ENCODE data around the gene MEF2D. TPM values are rescaled to one million over a fixed set of nuclear protein-coding genes. Genes with fewer than 3 reads are reported as not detected.

MEF2D gene
- total and polyA plus RNA-seq, 7 experiments from 2014 or later = 4.5 to 190 (median 61.6) TPM

- H3K27me3 Mint-ChIP-seq = no peaks in the 10 kb centered on the region
- H3K9me3 ChIP-seq (ENCODE audit: control insufficient read depth in 2 of 3, low read length in 3 of 3) = no peaks in the 10 kb centered on the region
- H3K27ac Mint-ChIP-seq = peak overlapping the region; percentile 60 to 100 (median 99)
- H3K4me1 Mint-ChIP-seq = peaks cover 47 to 76% (median 70%) of the 10 kb centered on the region in 7 donors
- H3K27ac ChIP-seq (ENCODE audit: low read depth, low read length) = peak overlapping the region; percentile 99
- intact Hi-C loops (cut with micrococcal nuclease) = loop anchor here (10.0 kb wide), 3 partner anchors 218 to 1502 kb away; partner anchors contain the start of genes ISG20L2 (in 1 of the 2), METTL25B (in 1 of the 2), PMF1 (in 1 of the 2) and ZBTB7B (in 1 of the 2)
- DNase-seq (no peak), ATAC-seq (no peak)
- H3K36me3 Mint-ChIP-seq = peaks cover 0 to 10% (median 0%) of the 10 kb centered on the region in 5 donors
- ChIA-PET POLR2A (interaction anchor here (0.9 to 14.4 kb wide), 4 partner anchors 9 to 75 kb away, joined by 4 to 256 read pairs (median 18); no protein-coding TSS in a partner anchor), CTCF (interaction anchor here (0.7 kb wide), 1 partner anchor 19 kb away, joined by 3 read pairs; no protein-coding TSS in a partner anchor)
- H3K27me3 ChIP-seq (ENCODE audit: control insufficient read depth in 2 of 2, insufficient read depth in 2 of 2, low read length in 2 of 2) = no peaks in the 10 kb centered on the region
- no peak overlapping the region for H3K4me3 ChIP-seq (ENCODE audit: low read length)
- peaks cover 0 to 6% (median 0%) of the 10 kb centered on the region in 11 donors for H3K9me3 Mint-ChIP-seq
- peaks cover 60% of the 10 kb centered on the region in 2 donors for H3K4me1 ChIP-seq (ENCODE audit: control insufficient read depth in 2 of 2, insufficient read depth in 2 of 2, low read length in 2 of 2)
- H3K36me3 ChIP-seq (ENCODE audit: control insufficient read depth in 2 of 3, insufficient read depth in 3 of 3, low read length in 3 of 3) = no peaks in the 10 kb centered on the region
- H3K4me3 Mint-ChIP-seq = peak overlapping the region in 3 of 10 donors; percentile 10 to 90 (median 88)
Observed at GRCh38 chr1:156506450-156506849, 5.9 kb upstream of the MEF2D start.

- H3K36me3 Mint-ChIP-seq = peaks cover 0 to 10% (median 0%) of the 10 kb centered on the region in 5 donors
- no peak for ATAC-seq
Observed at GRCh38 chr1:156505679-156506298, 5.2 kb upstream of the MEF2D start.

GRCh38 chr1:156504821-156505678 is 4.5 kb upstream of the MEF2D start:
- no peaks in the 10 kb centered on the region for H3K9me3 ChIP-seq (ENCODE audit: control insufficient read depth in 2 of 3, low read length in 3 of 3)
- H3K9me3 Mint-ChIP-seq = peaks cover 0 to 6% (median 0%) of the 10 kb centered on the region in 11 donors
- CTCF ChIA-PET = interaction anchor here (0.9 to 1.7 kb wide), 5 partner anchors 23 to 221 kb away, joined by 3 to 7 read pairs (median 4); no protein-coding TSS in a partner anchor
- H3K4me3 ChIP-seq (ENCODE audit: low read length) = peak overlapping the region; percentile 55
- H3K4me3 Mint-ChIP-seq = peak overlapping the region; percentile 71 to 92 (median 88)
- ATAC-seq (peak; percentile 60), DNase-seq (peak; percentile 88 to 100 (median 97))
- peaks cover 47 to 74% (median 70%) of the 10 kb centered on the region in 7 donors for H3K4me1 Mint-ChIP-seq
- intact Hi-C loops (cut with micrococcal nuclease) = loop anchor here (1.0 to 10.0 kb wide), 17 partner anchors 25 to 1500 kb away; partner anchors contain the start of genes GPATCH4 (in 2 of the 2), IQGAP3 (in 2 of the 2), PRCC (in 2 of the 2) and SH2D2A (in 2 of the 2)
- peaks cover 60 to 62% of the 10 kb centered on the region in 2 donors for H3K4me1 ChIP-seq (ENCODE audit: control insufficient read depth in 2 of 2, insufficient read depth in 2 of 2, low read length in 2 of 2)
- H3K27me3 Mint-ChIP-seq = no peaks in the 10 kb centered on the region
- POLR2A ChIA-PET = interaction anchor here (0.8 to 14.4 kb wide), 12 partner anchors 9 to 262 kb away, joined by 3 to 256 read pairs (median 4); partner anchors contain the start of genes GPATCH4, NAXE and PRCC
- H3K27me3 ChIP-seq (ENCODE audit: control insufficient read depth in 2 of 2, insufficient read depth in 2 of 2, low read length in 2 of 2) = no peaks in the 10 kb centered on the region
- peak overlapping the region; percentile 93 to 100 (median 99) for H3K27ac Mint-ChIP-seq
- peaks cover 0 to 4% (median 0%) of the 10 kb centered on the region in 3 experiments for H3K36me3 ChIP-seq (ENCODE audit: control insufficient read depth in 2 of 3, insufficient read depth in 3 of 3, low read length in 3 of 3)
- H3K36me3 Mint-ChIP-seq = peaks cover 0 to 10% (median 0%) of the 10 kb centered on the region in 5 donors
- H3K27ac ChIP-seq (ENCODE audit: low read depth, low read length) = peak overlapping the region; percentile 99

More at GRCh38 chr1:156505679-156506298, 5.2 kb upstream of the MEF2D start:
- Histone ChIP-seq H3K4me3 (ENCODE audit: low read length) (peak overlapping the region; percentile 24), H3K9me3 (ENCODE audit: control insufficient read depth in 2 of 3, low read length in 3 of 3) (no peaks in the 10 kb centered on the region), H3K27me3 (ENCODE audit: control insufficient read depth in 2 of 2, insufficient read depth in 2 of 2, low read length in 2 of 2) (no peaks in the 10 kb centered on the region), H3K27ac (ENCODE audit: low read depth, low read length) (peak overlapping the region; percentile 99), H3K36me3 (ENCODE audit: control insufficient read depth in 2 of 3, insufficient read depth in 3 of 3, low read length in 3 of 3) (no peaks in the 10 kb centered on the region), H3K4me1 (ENCODE audit: control insufficient read depth in 2 of 2, insufficient read depth in 2 of 2, low read length in 2 of 2) (peaks cover 60 to 62% of the 10 kb centered on the region in 2 donors)
- Mint-ChIP-seq H3K9me3 (peaks cover 0 to 6% (median 0%) of the 10 kb centered on the region in 11 donors), H3K27me3 (no peaks in the 10 kb centered on the region), H3K4me3 (peak overlapping the region; percentile 71 to 92 (median 88)), H3K4me1 (peaks cover 47 to 77% (median 73%) of the 10 kb centered on the region in 7 donors), H3K27ac (peak overlapping the region; percentile 93 to 100 (median 99))
- intact Hi-C loops (cut with micrococcal nuclease) = loop anchor here (1.0 to 10.0 kb wide), 16 partner anchors 25 to 1501 kb away; partner anchors contain the start of genes GPATCH4 (in 2 of the 2), IQGAP3 (in 2 of the 2), PRCC (in 2 of the 2) and SH2D2A (in 2 of the 2)
- ChIA-PET CTCF (no interaction called here), POLR2A (interaction anchor here (1.1 to 14.4 kb wide), 8 partner anchors 10 to 173 kb away, joined by 3 to 256 read pairs (median 9); partner anchors contain the start of gene NAXE)
- peak in 1 of 9 donors; percentile 6 for DNase-seq

GRCh38 chr1:156504438-156504813 is 3.9 kb upstream of the MEF2D start:
- ChIA-PET CTCF (interaction anchor here (0.6 to 1.7 kb wide), 6 partner anchors 23 to 313 kb away, joined by 3 to 7 read pairs (median 4); no protein-coding TSS in a partner anchor), POLR2A (interaction anchor here (0.9 to 14.4 kb wide), 12 partner anchors 8 to 263 kb away, joined by 3 to 256 read pairs (median 4); partner anchors contain the start of genes GPATCH4, NAXE and PRCC)
- intact Hi-C loops (cut with micrococcal nuclease) = loop anchor here (2.0 to 10.0 kb wide), 8 partner anchors 68 to 1500 kb away; partner anchors contain the start of genes GPATCH4 (in 1 of the 2), IQGAP3 (in 1 of the 2), ISG20L2 (in 1 of the 2) and METTL25B (in 1 of the 2)
- no peaks in the 10 kb centered on the region for H3K27me3 Mint-ChIP-seq
- H3K9me3 Mint-ChIP-seq = peaks cover 0 to 6% (median 0%) of the 10 kb centered on the region in 11 donors
- H3K4me1 ChIP-seq (ENCODE audit: control insufficient read depth in 2 of 2, insufficient read depth in 2 of 2, low read length in 2 of 2) = peaks cover 60 to 62% of the 10 kb centered on the region in 2 donors
- peak overlapping the region; percentile 99 for H3K27ac ChIP-seq (ENCODE audit: low read depth, low read length)
- peak overlapping the region; percentile 71 to 92 (median 88) for H3K4me3 Mint-ChIP-seq
- peaks cover 47 to 73% (median 69%) of the 10 kb centered on the region in 7 donors for H3K4me1 Mint-ChIP-seq
- peak overlapping the region; percentile 55 for H3K4me3 ChIP-seq (ENCODE audit: low read length)
- peak in 1 of 9 donors; percentile 42 for DNase-seq
- peaks cover 0 to 6% (median 0%) of the 10 kb centered on the region in 3 experiments for H3K36me3 ChIP-seq (ENCODE audit: control insufficient read depth in 2 of 3, insufficient read depth in 3 of 3, low read length in 3 of 3)
- peak overlapping the region; percentile 93 to 100 (median 99) for H3K27ac Mint-ChIP-seq
- no peak for ATAC-seq
- no peaks in the 10 kb centered on the region for H3K27me3 ChIP-seq (ENCODE audit: control insufficient read depth in 2 of 2, insufficient read depth in 2 of 2, low read length in 2 of 2)
- H3K9me3 ChIP-seq (ENCODE audit: control insufficient read depth in 2 of 3, low read length in 3 of 3) = no peaks in the 10 kb centered on the region
- H3K36me3 Mint-ChIP-seq = peaks cover 0 to 10% (median 0%) of the 10 kb centered on the region in 5 donors

DNA sequence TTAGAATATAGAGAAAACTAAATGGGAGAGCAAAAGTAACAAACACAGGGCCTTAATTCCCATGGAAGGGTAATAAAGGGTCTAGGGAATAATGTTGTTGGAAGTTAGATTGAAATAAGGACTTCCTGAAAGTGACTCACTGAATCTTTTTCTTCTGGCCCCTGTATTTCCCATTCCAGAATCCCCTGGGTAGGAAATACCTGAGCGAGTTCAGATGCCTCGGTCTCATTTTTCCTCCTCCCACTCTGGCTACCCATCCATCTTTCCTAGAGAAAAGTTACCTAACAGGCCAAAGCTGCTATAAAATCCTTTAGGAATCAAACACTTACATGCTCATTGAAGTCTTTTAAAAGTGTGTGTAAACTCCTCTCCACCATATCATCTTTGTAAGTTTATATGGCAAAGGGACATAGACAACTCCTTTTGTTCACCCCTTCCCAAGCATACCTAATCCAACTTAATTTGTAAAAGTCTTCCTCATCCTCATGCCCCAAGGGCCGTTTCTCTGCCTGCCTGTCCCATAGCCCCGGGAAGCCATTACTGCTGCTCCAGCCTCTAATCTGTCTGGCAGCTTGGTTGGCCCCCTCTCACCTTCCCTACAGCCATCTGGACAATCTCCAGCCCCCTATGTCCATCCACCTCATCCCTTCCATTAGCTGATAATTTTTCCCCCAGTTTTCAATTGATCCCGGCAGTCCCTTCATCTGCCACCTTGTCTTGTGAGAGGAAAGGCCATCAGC is 3.3 kb upstream of the MEF2D start:
- peak overlapping the region; percentile 71 to 95 (median 90) for H3K4me3 Mint-ChIP-seq
- peak overlapping the region; percentile 93 to 100 (median 99) for H3K27ac Mint-ChIP-seq
- intact Hi-C loops (cut with micrococcal nuclease) = loop anchor here (2.0 to 10.0 kb wide), 8 partner anchors 69 to 1499 kb away; partner anchors contain the start of genes GPATCH4 (in 1 of the 2), IQGAP3 (in 1 of the 2), ISG20L2 (in 1 of the 2) and METTL25B (in 1 of the 2)
- Histone ChIP-seq H3K27me3 (ENCODE audit: control insufficient read depth in 2 of 2, insufficient read depth in 2 of 2, low read length in 2 of 2) (no peaks in the 10 kb centered on the region), H3K9me3 (ENCODE audit: control insufficient read depth in 2 of 3, low read length in 3 of 3) (no peaks in the 10 kb centered on the region), H3K27ac (ENCODE audit: low read depth, low read length) (peak overlapping the region; percentile 99), H3K4me3 (ENCODE audit: low read length) (peak overlapping the region; percentile 55), H3K4me1 (ENCODE audit: control insufficient read depth in 2 of 2, insufficient read depth in 2 of 2, low read length in 2 of 2) (peaks cover 62 to 64% of the 10 kb centered on the region in 2 donors), H3K36me3 (ENCODE audit: control insufficient read depth in 2 of 3, insufficient read depth in 3 of 3, low read length in 3 of 3) (peaks cover 0 to 6% (median 0%) of the 10 kb centered on the region in 3 experiments)
- ChIA-PET CTCF (interaction anchor here (0.6 to 1.7 kb wide), 4 partner anchors 22 to 313 kb away, joined by 3 to 7 read pairs (median 4); no protein-coding TSS in a partner anchor), POLR2A (interaction anchor here (0.6 to 14.4 kb wide), 11 partner anchors 17 to 1028 kb away, joined by 3 to 256 read pairs (median 5); partner anchors contain the start of genes GPATCH4 and NAXE)
- H3K27me3 Mint-ChIP-seq = no peaks in the 10 kb centered on the region
- ATAC-seq (no peak), DNase-seq (no peak)
- peaks cover 0 to 6% (median 0%) of the 10 kb centered on the region in 11 donors for H3K9me3 Mint-ChIP-seq
- H3K36me3 Mint-ChIP-seq = peaks cover 0 to 10% (median 0%) of the 10 kb centered on the region in 5 donors
- H3K4me1 Mint-ChIP-seq = peaks cover 45 to 70% (median 66%) of the 10 kb centered on the region in 7 donors
